Esophagus squamous epithelium (tissue), 5 donors: ENCODE measurements around the gene SPART. TPM values are rescaled to one million over a fixed set of nuclear protein-coding genes. Genes with fewer than 3 reads are reported as not detected.
"Not testable (repeated sequence)": the region's sequence is repeated elsewhere in the genome, so short reads cannot be mapped to it uniquely, and the experiment has no call there.

Experiments used
- DNase-seq: peaks from one replicate; lab custom pipeline; 2025; lab: John Stamatoyannopoulos, UW
- H3K27ac ChIP-seq, 4 donors: fragments of 200-600 bp; sonication (generic); one replicate each; pipeline ENCODE4 v1.5.1; 2016 to 2019; ENCODE audit warnings: mild to moderate bottlenecking in 1 of 4
- H3K27me3 ChIP-seq, 4 donors: fragments of 200-600 bp; sonication (generic); 1 replicate in 3 of 4; 2 replicates in 1 of 4; pipeline versions ENCODE4 v1.5.1 to v1.6.0; 2017 to 2021; ENCODE audit warnings: antibody characterized with exemption in 1 of 4
- H3K36me3 ChIP-seq, 3 donors: fragments of 200-600 bp; sonication (generic); one replicate each; pipeline ENCODE4 v1.5.1; 2016 to 2019
- H3K4me1 ChIP-seq, 3 donors: fragments of 200-600 bp; sonication (generic); one replicate each; pipeline ENCODE4 v1.5.1; 2017 to 2019
- H3K4me3 ChIP-seq, 4 donors: fragments of 200-600 bp; sonication (generic); 1 replicate in 3 of 4; 2 replicates in 1 of 4; pipeline ENCODE4 v1.5.1; 2016 to 2019; ENCODE audit warnings: mild to moderate bottlenecking in 2 of 4, moderate library complexity in 1 of 4
- H3K9me3 ChIP-seq, 3 donors: fragments of 200-600 bp; sonication (generic); one replicate each; pipeline ENCODE4 v1.5.1; 2016 to 2019
- CTCF ChIP-seq, 6 experiments: fragments of 450-650 bp in 4 of 6; fragments of 200-600 bp in 2 of 6; sonication (generic) in 2 of 6; IDR thresholded peaks; one replicate each; pipeline ENCODE4 v1.5.1; 2016 to 2019; ENCODE audit warnings: antibody characterized with exemption in 6 of 6, mild to moderate bottlenecking in 4 of 6, moderate library complexity in 4 of 6
- POLR2A ChIP-seq, 4 donors: fragments of 450-650 bp; IDR thresholded peaks; one replicate each; pipeline ENCODE4 v1.6.1; 2017; ENCODE audit warnings: antibody characterized with exemption in 4 of 4, mild to moderate bottlenecking in 4 of 4, moderate library complexity in 3 of 4
- WGBS, 2 donors: methylation state at CpG; one replicate each; pipeline ENCODE4 v1.1.5; 2018; 5-methylcytosine and 5-hydroxymethylcytosine counted together
- intact Hi-C: fragments of 100-400 bp; cut with DNase I; formaldehyde crosslinking; loops from one replicate; pipeline ENCODE4 v1.15.0; 2022
- total RNA-seq, 4 donors: library from RNA; depleted of rRNA; stranded (reverse); fragments of >200 nt; gene quantifications; one replicate each; pipeline ENCODE4 v1.1.0, GENCODE V29; 2016
- donor health status: DM: yes; HTN: yes; CAD: no.

SPART gene
- total RNA-seq, 4 donors from 2014 or later, result 14.9 to 60.3 (median 36.0) TPM

DNA sequence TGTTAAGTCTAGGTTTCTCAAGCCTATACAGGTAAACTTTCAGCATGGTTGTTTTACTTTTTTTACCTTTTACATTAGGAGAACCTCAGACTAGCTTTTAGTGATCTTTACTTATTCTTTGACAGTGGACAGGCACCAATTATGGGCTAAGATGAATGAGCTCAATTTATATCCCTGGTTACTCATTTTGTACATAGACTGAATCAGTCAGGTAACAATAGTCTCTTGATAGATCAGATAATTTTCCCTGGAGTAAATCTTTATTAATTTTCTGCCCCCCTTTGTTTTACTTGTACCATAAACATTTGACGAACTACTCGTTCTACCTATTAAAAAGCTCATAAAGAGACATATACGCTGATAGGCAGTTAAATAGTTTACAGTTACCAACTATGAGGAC, 22.8 kb downstream of the SPART start:
- Histone ChIP-seq H3K27ac (no peak overlapping the region), H3K27me3 (no peaks in the 10 kb centered on the region), H3K4me3 (no peak overlapping the region), H3K9me3 (no peaks in the 10 kb centered on the region), H3K36me3 (peaks cover 0 to 68% (median 16%) of the 10 kb centered on the region in 3 donors), H3K4me1 (no peaks in the 10 kb centered on the region)
- WGBS, 2 donors, result 83 to 99% methylated on average over 3 of the region's 3 CpGs
- intact Hi-C loops, result no loop called here
- no peak for DNase-seq
- TF ChIP-seq CTCF (IDR thresholded peaks at IDR 0.05), result no peak
- TF ChIP-seq POLR2A (IDR thresholded peaks at IDR 0.05), result no peak

- H3K27me3 ChIP-seq, H3K27ac ChIP-seq, H3K9me3 ChIP-seq, H3K4me1 ChIP-seq, H3K4me3 ChIP-seq, DNase-seq, intact Hi-C loops: not testable (repeated sequence)
- WGBS, 2 donors, result 68 to 84% methylated on average over 6 of the region's 6 CpGs
- H3K36me3 ChIP-seq, result peaks cover 0 to 35% (median 2%) of the 10 kb centered on the region in 3 donors
These were observed 26.4 kb downstream of the SPART start for GRCh38 chr13:36319793-36320192.

- Histone ChIP-seq H3K4me3 (no peak overlapping the region), H3K36me3 (peaks cover 0 to 65% (median 7%) of the 10 kb centered on the region in 3 donors), H3K4me1 (no peaks in the 10 kb centered on the region), H3K27me3 (no peaks in the 10 kb centered on the region), H3K27ac (no peak overlapping the region), H3K9me3 (no peaks in the 10 kb centered on the region)
- no peak for TF ChIP-seq CTCF (IDR thresholded peaks at IDR 0.05)
- no peak for TF ChIP-seq POLR2A (IDR thresholded peaks at IDR 0.05)
- 69 to 72% methylated on average over 3 of the region's 3 CpGs for WGBS, 2 donors
- no peak for DNase-seq
- intact Hi-C loops, result no loop called here
These were observed 32.9 kb downstream of the SPART start for GRCh38 chr13:36313047-36313969.

DNA sequence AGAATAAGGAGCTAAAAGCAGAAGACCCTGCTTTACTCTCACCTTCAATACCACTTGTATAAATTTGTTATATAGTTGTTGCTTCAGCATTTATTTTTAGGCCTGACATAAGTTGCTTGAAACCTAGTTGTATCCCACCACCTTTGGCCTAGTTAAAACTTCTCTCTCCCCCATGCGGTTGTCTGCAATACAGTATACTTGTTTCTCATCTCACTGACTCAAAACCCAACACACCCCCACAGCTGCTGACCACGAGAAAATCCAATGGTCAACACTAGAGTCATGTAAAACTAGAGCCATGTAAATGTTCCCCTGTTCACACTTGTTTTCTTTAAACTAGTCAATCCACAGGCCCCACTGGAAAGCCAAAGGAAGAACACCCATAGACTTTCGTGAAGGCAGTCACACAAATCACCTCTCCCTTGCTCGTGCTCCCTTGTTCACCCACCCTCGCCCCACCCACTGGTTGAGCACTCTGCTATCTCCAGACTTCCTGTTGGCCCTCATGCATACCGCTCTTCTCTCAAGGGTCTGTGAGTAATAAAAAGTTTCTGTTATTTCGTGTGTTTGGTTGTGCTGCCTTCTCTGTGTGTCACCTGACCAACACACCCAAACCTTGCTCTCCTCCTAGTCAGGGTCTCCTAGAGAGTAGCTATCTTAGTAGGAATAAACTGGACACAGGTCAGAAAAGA, 35.6 kb downstream of the SPART start:
- intact Hi-C loops, result no loop called here
- no peak overlapping the region for H3K27ac ChIP-seq
- H3K9me3 ChIP-seq, result no peaks in the 10 kb centered on the region
- H3K36me3 ChIP-seq, result peaks cover 0 to 65% (median 7%) of the 10 kb centered on the region in 3 donors
- no peak for DNase-seq
- no peak overlapping the region for H3K4me3 ChIP-seq
- no peaks in the 10 kb centered on the region for H3K27me3 ChIP-seq
- WGBS, 2 donors, result 94 to 97% methylated on average over 7 of the region's 7 CpGs
- no peaks in the 10 kb centered on the region for H3K4me1 ChIP-seq
- no peak for TF ChIP-seq POLR2A (IDR thresholded peaks at IDR 0.05)
- no peak for TF ChIP-seq CTCF (IDR thresholded peaks at IDR 0.05)

DNA sequence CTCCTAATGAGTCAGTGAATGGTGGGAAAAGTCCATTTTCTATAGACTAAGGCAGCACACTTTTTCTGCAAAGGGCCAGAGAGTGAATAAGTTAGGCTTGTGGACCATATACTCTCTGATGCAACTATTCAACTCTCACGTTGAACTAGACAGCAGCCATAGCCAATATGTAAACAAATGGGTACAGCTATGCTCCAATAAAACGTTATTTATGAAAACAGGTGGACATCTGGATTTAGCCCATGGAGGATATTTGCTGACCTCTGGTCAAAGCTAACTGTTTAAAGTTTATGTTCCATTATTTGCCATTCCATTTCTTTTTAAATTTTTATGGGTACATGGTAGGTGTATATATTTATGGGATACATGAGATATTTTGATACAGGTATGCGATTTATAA, 43.9 kb downstream of the SPART start:
- Histone ChIP-seq H3K4me1 (peaks cover 0 to 25% (median 5%) of the 10 kb centered on the region in 3 donors), H3K27me3 (no peaks in the 10 kb centered on the region), H3K36me3 (peaks cover 0 to 24% (median 0%) of the 10 kb centered on the region in 3 donors), H3K9me3 (no peaks in the 10 kb centered on the region), H3K4me3 (no peak overlapping the region), H3K27ac (no peak overlapping the region)
- no peak for TF ChIP-seq POLR2A (IDR thresholded peaks at IDR 0.05)
- TF ChIP-seq CTCF (IDR thresholded peaks at IDR 0.05), result no peak
- intact Hi-C loops, result no loop called here
- no peak for DNase-seq
- 65 to 67% methylated on average over 3 of the region's 3 CpGs for WGBS, 2 donors

- H3K9me3 ChIP-seq, DNase-seq, H3K4me3 ChIP-seq, H3K27ac ChIP-seq, H3K27me3 ChIP-seq, intact Hi-C loops: not testable (repeated sequence)
- H3K4me1 ChIP-seq, result peaks cover 0 to 32% (median 5%) of the 10 kb centered on the region in 3 donors
- peaks cover 0 to 22% (median 0%) of the 10 kb centered on the region in 3 donors for H3K36me3 ChIP-seq
- WGBS, 2 donors, result 28 to 49% methylated on average over 3 of the region's 3 CpGs
These were observed 46.7 kb downstream of the SPART start for GRCh38 chr13:36299469-36299868.
